ENCODE measurements around the gene JAK1. TPM values are rescaled to one million over a fixed set of nuclear protein-coding genes. Genes with fewer than 3 reads are reported as not detected.

Gene JAK1
- total RNA-seq, 1 donor from 2014 or later, result 65.1 TPM

- Mint-ChIP-seq H3K27ac (no peak overlapping the region), H3K36me3 (peaks cover 43% of the 10 kb centered on the region)
Observed at GRCh38 chr1:64839732-64840405, 126.5 kb downstream of the JAK1 start.

GRCh38 chr1:64839261-64839660 lies 127.1 kb downstream of the JAK1 start:
- H3K4me1 Mint-ChIP-seq, result no peaks in the 10 kb centered on the region
- H3K9me3 Mint-ChIP-seq, result no peaks in the 10 kb centered on the region
- no peak overlapping the region for H3K27ac Mint-ChIP-seq
- peaks cover 44% of the 10 kb centered on the region for H3K36me3 Mint-ChIP-seq
- no peaks in the 10 kb centered on the region for H3K27me3 Mint-ChIP-seq (ENCODE audit: low read depth)
- no peak for DNase-seq (ENCODE audit: low spot score in 2 of 2, unreplicated experiment in 2 of 2)
- H3K4me3 Mint-ChIP-seq, result no peak overlapping the region
- no peak for TF ChIP-seq CTCF (IDR thresholded peaks at IDR 0.05; ENCODE audit: unreplicated experiment)

More at GRCh38 chr1:64839732-64840405, 126.5 kb downstream of the JAK1 start:
- no peak for DNase-seq (ENCODE audit: low spot score in 2 of 2, unreplicated experiment in 2 of 2)
- H3K27me3 Mint-ChIP-seq (ENCODE audit: low read depth), result no peaks in the 10 kb centered on the region
- no peaks in the 10 kb centered on the region for H3K4me1 Mint-ChIP-seq
- H3K4me3 Mint-ChIP-seq, result no peak overlapping the region
- no peak for TF ChIP-seq CTCF (IDR thresholded peaks at IDR 0.05; ENCODE audit: unreplicated experiment)
- H3K9me3 Mint-ChIP-seq, result no peaks in the 10 kb centered on the region

- TF ChIP-seq CTCF (IDR thresholded peaks at IDR 0.05; ENCODE audit: unreplicated experiment), result no peak
- Mint-ChIP-seq H3K27ac (no peak overlapping the region), H3K36me3 (peaks cover 45% of the 10 kb centered on the region), H3K4me1 (no peaks in the 10 kb centered on the region), H3K9me3 (no peaks in the 10 kb centered on the region), H3K4me3 (no peak overlapping the region), H3K27me3 (ENCODE audit: low read depth) (no peaks in the 10 kb centered on the region)
- no peak for DNase-seq (ENCODE audit: low spot score in 2 of 2, unreplicated experiment in 2 of 2)
Observed at GRCh38 chr1:64838486-64838885, 127.9 kb downstream of the JAK1 start.

- no peaks in the 10 kb centered on the region for H3K9me3 Mint-ChIP-seq
- no peaks in the 10 kb centered on the region for H3K4me1 Mint-ChIP-seq
- no peak overlapping the region for H3K4me3 Mint-ChIP-seq
- DNase-seq (ENCODE audit: low spot score in 2 of 2, unreplicated experiment in 2 of 2), result no peak
- no peak for TF ChIP-seq CTCF (IDR thresholded peaks at IDR 0.05; ENCODE audit: unreplicated experiment)
- H3K36me3 Mint-ChIP-seq, result peaks cover 56% of the 10 kb centered on the region
- H3K27me3 Mint-ChIP-seq (ENCODE audit: low read depth), result no peaks in the 10 kb centered on the region
- no peak overlapping the region for H3K27ac Mint-ChIP-seq
Observed at GRCh38 chr1:64836802-64837201, 129.5 kb downstream of the JAK1 start.

- H3K4me3 Mint-ChIP-seq, result no peak overlapping the region
- no peaks in the 10 kb centered on the region for H3K4me1 Mint-ChIP-seq
- no peaks in the 10 kb centered on the region for H3K9me3 Mint-ChIP-seq
- H3K36me3 Mint-ChIP-seq, result peaks cover 46% of the 10 kb centered on the region
- no peaks in the 10 kb centered on the region for H3K27me3 Mint-ChIP-seq (ENCODE audit: low read depth)
- H3K27ac Mint-ChIP-seq, result no peak overlapping the region
- no peak for DNase-seq (ENCODE audit: low spot score in 2 of 2, unreplicated experiment in 2 of 2)
- TF ChIP-seq CTCF (IDR thresholded peaks at IDR 0.05; ENCODE audit: unreplicated experiment), result no peak
Observed at GRCh38 chr1:64834734-64835133, 131.6 kb downstream of the JAK1 start.
